Cerebellar nuclear complex (tissue), 1 donor: Measurements from ENCODE around the gene KRT72.

ENCODE experiments used
- DNase-seq, 2 experiments: peaks; one replicate each; lab custom pipeline; 2025; lab: John Stamatoyannopoulos, UW

Gene KRT72

GRCh38 chr12:52541709-52542108 is 59.6 kb downstream of the KRT72 start:
- DNase-seq = no peak

GRCh38 chr12:52540531-52540930 is 60.7 kb downstream of the KRT72 start:
- DNase-seq = no peak

GRCh38 chr12:52539821-52540173 is 61.5 kb downstream of the KRT72 start:
- no peak for DNase-seq

- DNase-seq = no peak
Observed at GRCh38 chr12:52539083-52539820, 62.0 kb downstream of the KRT72 start.

- DNase-seq = no peak
Observed at GRCh38 chr12:52537101-52537500, 64.2 kb downstream of the KRT72 start.
